GM18873 (cell line): ENCODE results near the gene ZRANB3.
"Not testable (repeated sequence)": the region's sequence is repeated elsewhere in the genome, so short reads cannot be mapped to it uniquely, and the experiment has no call there.

Experiments used
- ATAC-seq: cut with Tn5 transposase; IDR thresholded peaks from one replicate; pipeline ENCODE4 v1.9.1; 2021; ENCODE audit warnings: mild to moderate bottlenecking, moderate library complexity, moderate number of reproducible peaks; ENCODE audit not compliant: unreplicated experiment, low FRiP score

ZRANB3 gene

GRCh38 chr2:135494503-135494902 lies 36.5 kb downstream of the ZRANB3 start:
- ATAC-seq = no peak

GRCh38 chr2:135490376-135490775 lies 40.6 kb downstream of the ZRANB3 start:
- no peak for ATAC-seq

GRCh38 chr2:135485441-135485840 lies 45.6 kb downstream of the ZRANB3 start:
- ATAC-seq = no peak

GRCh38 chr2:135475128-135475527 lies 55.9 kb downstream of the ZRANB3 start:
- ATAC-seq = no peak

- ATAC-seq = no peak
These were observed 57.5 kb downstream of the ZRANB3 start for GRCh38 chr2:135473567-135473966.

GRCh38 chr2:135471106-135471505 lies 59.9 kb downstream of the ZRANB3 start:
- no peak for ATAC-seq

- no peak for ATAC-seq
These were observed 73.7 kb downstream of the ZRANB3 start for GRCh38 chr2:135457279-135457678.

GRCh38 chr2:135456835-135457234 lies 74.2 kb downstream of the ZRANB3 start:
- no peak for ATAC-seq

GRCh38 chr2:135456431-135456830 lies 74.6 kb downstream of the ZRANB3 start:
- ATAC-seq = no peak

GRCh38 chr2:135454608-135455007 lies 76.4 kb downstream of the ZRANB3 start:
- no peak for ATAC-seq

GRCh38 chr2:135453027-135453426 lies 78.0 kb downstream of the ZRANB3 start:
- ATAC-seq = not testable (repeated sequence)

GRCh38 chr2:135451966-135452365 lies 79.1 kb downstream of the ZRANB3 start:
- no peak for ATAC-seq

GRCh38 chr2:135443013-135443412 lies 88.0 kb downstream of the ZRANB3 start:
- ATAC-seq = not testable (repeated sequence)

GRCh38 chr2:135435155-135435554 lies 95.9 kb downstream of the ZRANB3 start:
- ATAC-seq = not testable (repeated sequence)

GRCh38 chr2:135424849-135425248 lies 106.2 kb downstream of the ZRANB3 start:
- no peak for ATAC-seq

GRCh38 chr2:135422898-135423297 lies 108.1 kb downstream of the ZRANB3 start:
- no peak for ATAC-seq

- no peak for ATAC-seq
These were observed 119.4 kb downstream of the ZRANB3 start for GRCh38 chr2:135411646-135412045.

- ATAC-seq = no peak
These were observed 121.6 kb downstream of the ZRANB3 start for GRCh38 chr2:135409436-135409835.

GRCh38 chr2:135396259-135396658 lies 134.8 kb downstream of the ZRANB3 start:
- ATAC-seq = not testable (repeated sequence)

- ATAC-seq = no peak
These were observed 144.0 kb downstream of the ZRANB3 start for GRCh38 chr2:135386993-135387392.

GRCh38 chr2:135378591-135378990 lies 152.4 kb downstream of the ZRANB3 start:
- ATAC-seq = no peak

- ATAC-seq = no peak
These were observed 157.3 kb downstream of the ZRANB3 start for GRCh38 chr2:135373702-135374101.

GRCh38 chr2:135349941-135350340 lies 181.1 kb downstream of the ZRANB3 start:
- no peak for ATAC-seq
